NCI-H1930 (cell line): ENCODE measurements around the gene JAK1.

ENCODE experiments used
- DNase-seq, 2 experiments: peaks; one replicate each; lab custom pipeline; 2025; lab: John Stamatoyannopoulos, UW

JAK1 gene

DNA sequence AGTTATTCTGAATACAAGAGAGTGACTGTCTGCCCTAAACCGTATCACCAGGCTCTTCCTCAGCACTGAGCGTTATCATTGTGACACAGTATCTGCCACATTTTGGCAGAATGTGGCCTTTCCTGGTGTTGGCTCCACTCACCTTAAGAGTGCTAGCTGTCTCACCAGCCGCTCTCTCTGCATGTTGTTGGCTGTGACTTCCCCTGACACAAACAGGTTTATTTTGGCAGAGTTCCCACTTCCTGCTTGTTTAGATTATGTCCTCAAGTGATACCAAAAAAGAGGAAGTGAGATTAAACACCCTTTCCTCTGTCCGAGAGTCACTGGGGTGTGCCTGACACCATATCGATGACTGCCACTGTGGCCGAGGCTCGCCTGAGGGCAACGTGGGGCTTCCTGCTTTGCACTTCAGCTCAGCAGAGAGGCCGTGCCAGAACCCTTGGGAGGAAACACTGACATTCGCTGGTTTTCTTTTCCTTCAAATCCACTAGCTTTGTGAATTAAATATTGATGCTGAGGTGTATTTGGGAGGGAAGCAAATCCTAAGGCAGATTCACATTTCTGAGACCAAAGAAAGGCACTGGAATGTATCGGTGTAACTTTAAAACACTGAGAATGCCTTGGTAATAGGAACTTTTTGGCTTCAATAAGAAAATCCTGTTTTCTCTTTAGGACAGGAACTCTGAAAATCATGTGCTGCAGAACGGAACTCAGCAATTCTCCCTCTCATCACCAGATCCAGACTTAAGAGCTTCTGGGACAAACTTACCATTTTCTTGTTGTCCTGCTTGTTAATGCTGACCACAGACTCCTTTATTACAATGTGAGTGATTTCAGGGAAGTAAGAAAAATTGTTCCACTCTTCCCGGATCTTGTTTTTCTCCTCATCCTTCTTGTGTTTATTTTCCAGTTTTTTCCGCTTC lies 102.1 kb downstream of the JAK1 start:
- no peak for DNase-seq

DNA sequence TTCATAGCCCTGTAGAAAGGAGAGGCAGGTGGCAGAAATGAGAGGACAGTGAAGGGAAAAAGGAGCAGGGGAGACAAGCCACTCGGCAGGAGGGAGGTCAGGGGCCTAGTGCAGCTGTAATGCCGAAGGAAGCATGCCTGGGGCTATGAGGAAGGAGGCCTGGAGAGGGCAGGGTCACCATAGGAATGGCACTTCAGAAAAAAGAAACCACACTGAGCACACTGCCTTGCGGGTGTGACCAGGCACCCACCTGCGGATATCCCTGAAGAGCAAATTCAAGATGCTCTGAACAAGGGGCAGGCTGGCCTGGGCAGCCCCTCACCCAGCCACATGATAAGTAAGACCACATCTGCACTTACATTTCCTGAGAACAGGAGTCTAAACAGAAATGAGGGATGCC lies 104.7 kb downstream of the JAK1 start:
- no peak for DNase-seq

DNA sequence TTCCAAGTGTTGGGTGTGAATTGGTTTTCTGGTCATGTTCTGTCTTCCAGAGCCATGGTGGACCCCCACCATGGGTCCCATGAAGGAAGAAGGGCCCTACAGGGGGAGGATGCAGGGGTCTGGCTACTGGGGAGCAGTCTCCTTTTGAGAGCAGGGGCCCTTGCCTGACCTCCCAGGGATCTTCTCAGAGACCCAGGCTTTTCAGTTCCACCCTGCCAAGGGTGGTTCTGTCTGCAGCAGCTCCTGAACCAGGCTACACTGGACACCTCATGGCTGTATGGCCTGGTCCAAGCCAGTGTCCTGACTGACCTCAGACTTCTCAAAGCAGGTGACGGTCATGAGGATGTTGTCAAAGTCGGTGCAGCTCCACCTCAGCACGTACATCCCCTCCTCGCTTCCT lies 109.0 kb downstream of the JAK1 start:
- DNase-seq = no peak

DNA sequence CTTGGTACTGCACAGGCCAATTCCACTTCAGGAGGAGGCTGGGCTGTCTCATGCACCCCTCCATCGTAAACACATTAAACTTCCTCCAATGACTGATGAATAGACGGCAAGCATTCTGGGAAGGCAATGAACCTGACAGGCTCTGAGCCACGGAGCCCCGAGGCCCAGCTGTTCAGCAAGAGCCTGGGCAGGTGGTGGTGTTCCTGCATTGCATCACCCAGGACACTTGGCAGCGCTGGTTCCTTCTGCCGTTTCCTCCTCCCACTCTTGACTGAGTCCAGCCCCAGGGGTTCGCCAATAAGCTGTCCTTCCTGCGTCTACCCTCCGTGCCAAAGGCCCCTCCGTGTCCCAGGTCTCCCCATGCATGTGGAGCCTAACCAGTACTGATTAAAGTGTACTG lies 109.8 kb downstream of the JAK1 start:
- no peak for DNase-seq

DNA sequence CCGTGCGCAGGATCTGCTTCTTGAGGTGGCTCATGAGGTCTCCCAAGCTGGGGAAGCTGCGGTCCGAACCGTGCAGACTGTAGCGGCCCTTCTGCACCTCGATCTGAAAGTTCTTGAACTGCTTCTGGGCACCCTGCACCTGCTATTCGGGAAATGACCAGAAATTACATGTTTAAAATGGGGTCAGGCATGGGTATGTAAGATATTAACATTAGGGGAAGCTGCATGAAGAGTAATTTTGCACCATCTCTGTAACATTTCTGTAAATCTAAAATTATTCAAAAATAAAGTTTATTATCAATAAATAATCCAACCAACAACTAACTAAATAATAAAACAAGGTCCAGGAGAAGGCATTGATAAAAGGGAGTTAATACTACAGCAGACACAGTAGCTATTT lies 110.8 kb downstream of the JAK1 start:
- no peak for DNase-seq

DNA sequence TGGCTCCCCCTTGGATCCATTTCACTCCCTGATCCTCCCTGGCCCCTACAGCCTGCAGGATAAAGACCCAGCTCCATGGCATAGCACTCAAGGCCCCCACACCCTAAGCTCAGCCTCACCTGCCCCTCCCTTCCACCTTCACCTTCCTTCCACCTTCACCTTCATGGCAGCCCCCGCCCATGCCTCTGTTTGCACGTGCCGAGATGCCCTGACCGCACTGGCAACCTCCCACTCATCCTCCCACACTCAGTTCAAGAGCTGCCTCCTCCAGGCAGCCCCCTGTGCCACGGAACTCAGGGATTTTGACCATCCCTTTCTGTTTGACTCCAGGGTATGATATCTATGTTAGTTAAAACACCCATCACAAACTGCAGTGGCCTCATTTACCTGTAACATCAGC lies 111.7 kb downstream of the JAK1 start:
- no peak for DNase-seq

DNA sequence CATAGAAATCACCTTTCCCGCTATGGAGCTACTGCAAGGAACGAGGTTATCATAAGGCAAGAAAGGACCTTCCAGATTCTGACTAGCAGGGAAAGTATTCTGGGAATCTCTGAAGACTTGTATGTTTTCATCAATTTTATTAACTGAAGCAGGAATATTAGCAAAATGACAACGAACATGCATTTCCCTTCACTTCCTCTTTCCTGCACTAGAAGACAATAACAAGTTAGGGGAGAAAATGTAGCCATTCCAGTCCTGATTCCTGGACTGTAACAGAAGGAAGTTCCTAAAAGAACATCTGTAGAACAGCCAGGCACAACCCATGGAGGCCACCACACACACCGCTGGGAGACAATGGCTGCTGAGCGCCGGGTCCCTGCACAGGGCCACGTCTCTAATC lies 114.7 kb downstream of the JAK1 start:
- DNase-seq = no peak

DNA sequence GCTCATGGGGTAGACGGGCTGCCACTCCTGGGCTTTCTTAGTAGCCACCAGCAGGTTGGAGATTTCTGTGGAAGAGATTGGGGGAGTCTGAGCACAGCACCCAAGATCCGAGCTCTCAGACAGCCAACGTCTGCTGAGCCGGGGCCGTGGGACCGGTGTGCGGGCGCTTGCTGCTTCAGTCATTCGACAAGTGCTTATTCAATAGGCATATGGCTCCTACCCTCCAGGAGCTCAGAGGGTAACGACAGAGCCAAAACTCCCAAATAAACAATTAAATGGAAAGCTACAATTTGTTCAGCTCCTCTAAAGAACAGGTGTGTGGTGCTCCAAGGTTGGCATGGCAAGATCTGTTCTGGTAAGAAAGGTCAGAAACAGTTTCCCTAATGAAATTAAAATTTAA lies 115.5 kb downstream of the JAK1 start:
- no peak for DNase-seq

DNA sequence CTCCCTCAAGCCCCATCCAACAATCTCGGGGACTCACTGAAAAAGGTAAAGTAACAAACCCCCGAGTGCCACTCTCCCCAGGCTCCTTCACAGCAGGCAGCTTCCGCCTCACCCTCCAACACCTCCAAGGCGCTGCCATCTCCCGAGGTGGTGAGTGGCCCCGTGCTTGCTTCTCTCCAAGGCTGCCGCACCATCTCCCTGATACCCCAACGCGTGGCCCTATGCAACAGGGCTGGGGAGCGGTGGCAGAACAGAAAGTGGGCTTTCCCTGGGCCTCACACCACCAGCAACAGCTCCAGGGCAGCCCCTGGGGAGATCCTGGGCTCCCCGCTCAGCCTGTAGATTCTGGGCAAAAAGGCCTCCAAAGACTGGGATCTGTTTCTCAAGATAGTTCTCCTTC lies 116.4 kb downstream of the JAK1 start:
- DNase-seq = no peak

DNA sequence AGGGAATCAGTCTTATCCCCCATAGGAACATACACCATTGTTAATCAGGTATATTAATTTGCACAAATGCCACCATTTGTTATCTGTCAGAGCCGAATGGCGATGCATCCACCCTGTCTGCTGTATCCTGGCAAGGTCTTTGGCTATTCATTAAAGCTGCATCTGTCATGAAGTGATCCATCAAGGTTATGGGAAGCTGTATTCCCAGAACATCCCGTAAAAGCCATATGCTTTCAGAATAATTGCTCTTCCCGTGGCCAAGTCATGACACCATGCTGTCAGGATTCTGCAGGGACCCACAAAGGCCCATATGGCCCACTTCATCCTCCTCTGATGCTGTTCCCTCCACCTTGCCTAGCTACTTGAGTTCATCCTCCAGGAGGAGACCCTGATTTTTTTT lies 117.5 kb downstream of the JAK1 start:
- DNase-seq = no peak

DNA sequence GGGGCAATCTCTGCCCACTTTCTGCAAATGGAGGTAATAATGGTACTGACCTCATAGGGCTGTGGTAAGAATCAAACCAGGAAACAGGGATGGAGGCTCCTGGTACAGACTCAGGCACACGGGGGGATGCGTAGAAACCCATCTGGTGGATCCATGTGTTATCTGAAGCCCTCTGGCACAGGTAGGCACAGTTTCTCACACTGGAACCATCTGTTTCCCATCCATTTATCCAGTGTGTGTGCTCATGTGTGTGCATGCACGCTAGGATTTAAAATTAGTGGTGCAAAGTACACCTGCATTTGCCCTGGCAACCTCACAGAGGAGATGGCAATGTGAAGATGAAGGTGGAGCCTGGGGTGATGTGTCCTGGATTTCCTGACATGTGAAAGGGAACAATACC lies 118.2 kb downstream of the JAK1 start:
- DNase-seq = no peak

DNA sequence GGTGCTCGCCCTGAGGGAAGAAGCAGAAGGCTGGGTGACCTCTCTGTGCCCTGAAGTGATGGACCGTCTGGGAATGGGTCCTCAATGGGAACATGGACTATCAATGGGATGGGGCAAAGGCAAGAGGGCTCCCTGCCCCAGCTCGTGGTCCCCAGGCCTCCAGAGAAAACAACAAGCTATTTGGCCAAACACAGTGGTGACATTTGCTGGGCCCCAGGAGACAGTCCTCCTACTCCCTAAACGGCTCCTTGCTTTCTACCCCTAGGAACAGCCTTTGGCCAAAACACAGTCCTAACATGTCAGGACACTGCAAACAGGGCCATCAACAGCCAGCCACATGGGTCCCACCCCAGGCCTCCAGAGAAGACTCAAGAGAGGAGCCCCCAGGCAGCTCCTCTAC lies 118.7 kb downstream of the JAK1 start:
- DNase-seq = no peak

DNA sequence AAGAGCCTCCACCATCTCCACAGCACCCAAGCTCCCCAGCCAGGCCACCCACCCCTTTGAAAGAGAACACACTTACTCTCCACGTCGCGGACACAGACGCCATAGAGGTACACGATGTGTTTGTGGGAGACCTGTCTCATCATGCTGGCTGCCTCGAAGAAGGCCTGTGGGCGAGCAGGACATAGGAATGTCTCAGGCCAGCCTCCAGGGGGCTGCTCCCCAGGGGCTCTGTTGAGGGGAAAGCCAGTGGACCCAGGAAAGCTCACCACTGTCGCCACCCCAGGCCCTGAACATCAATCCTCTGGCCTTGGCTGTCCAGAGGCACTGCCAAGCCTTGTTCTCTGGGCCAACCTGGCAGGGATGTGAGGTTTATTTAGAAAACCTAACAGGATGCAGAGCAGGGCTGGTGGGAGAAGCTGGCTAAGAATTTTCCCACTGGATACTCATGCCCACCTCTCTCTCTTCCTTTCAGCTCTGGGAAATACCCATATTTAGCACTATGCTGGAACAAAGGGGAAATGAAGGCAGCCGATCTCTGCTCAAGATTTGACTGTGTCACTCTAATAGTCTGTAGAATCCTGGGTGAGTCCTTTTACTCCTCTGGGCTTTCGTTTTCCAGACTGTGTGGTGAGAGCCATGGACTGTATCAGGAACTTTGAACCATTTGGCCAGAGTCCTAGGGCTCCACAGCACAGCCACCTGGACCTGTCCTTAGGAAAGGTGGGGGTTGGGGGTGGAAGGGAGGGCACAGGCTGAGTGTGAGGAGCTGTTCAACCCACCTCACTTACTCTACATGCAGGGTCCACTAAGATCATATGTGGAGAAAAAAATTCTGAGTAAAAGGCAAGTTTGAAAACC lies 119.5 kb downstream of the JAK1 start:
- no peak for DNase-seq

DNA sequence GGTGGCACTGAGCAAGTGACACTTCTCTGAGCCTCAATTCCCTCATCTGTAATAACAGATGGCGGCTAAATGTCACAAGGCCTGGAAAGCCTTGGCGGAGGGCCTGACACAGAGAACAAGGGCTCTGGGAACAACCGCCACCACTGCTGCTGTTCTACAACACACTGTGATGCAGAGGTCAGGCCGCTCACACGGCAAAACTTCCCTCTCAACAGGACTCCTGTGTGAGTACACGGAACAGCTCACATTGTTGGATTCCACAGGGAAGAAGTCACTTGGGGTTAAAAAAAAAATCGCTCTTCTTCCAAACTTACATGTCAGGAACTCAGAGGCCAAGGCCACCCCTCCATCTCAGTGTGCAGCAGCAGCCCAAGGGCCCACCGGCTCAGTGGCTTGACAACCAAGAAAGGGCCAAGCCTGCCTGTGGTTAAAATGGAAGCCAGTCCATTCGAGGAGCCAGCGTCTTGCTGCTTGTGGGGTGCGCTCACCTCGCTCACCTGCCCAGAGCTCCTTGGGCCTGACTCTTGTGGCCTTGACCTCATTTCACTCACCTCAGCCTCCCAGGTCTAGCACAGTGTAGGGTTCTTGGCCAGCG lies 120.4 kb downstream of the JAK1 start:
- no peak for DNase-seq

DNA sequence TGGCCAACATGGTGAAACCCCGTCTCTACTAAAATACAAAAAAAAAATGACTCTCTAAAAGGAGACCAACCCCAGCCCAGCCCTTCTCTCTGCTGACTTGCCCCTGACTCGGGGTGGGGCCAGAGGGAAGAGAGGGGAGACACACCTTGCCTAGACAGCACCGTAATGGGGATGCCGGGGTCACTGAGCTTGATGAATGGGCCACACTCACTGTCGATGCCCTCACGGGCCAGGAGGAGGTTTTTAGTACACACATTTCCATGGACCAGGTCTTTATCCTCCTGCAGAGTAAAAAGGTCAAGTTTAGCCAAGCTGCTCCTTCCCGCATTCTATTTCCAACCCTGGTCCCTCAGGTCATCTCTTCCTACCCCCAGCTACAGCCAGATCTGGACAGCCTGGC lies 121.7 kb downstream of the JAK1 start:
- DNase-seq = no peak

DNA sequence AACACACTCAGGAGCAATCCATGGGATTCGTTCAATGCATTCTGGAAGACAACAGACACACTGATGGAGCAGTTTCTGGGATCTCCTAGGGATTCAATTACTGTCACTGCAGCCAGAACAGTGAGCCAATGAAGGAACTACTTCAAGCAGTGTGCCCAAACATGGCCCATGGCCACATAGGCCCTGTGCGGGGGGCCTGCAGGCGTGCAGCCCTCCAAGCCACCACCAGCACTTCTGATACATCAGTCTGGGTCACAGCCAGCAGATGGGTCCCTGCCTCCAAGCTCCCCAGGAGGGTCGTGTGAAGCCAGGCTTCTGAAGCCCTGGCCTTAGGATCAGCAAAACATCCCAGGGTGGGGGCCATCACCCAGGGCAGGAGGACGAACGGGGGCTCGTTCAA lies 122.2 kb downstream of the JAK1 start:
- DNase-seq = no peak

DNA sequence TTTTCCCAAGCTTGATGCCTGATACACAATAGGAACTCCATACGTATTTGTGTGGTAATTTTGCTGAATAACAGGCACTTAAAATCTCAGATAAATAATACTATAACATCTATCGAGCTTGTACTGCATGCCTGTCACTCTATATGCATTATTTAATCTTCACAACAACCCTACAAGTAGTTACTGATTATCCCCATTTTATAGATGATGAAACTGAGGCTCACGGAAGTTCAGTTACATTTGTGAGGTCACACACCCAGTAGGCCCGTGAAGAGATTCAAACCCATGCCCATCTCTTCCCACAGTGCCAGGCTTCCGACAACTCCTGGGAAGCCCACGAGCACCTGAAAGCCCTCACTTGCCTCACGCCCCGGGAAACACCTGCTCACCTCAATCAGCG lies 122.7 kb downstream of the JAK1 start:
- DNase-seq = no peak

DNA sequence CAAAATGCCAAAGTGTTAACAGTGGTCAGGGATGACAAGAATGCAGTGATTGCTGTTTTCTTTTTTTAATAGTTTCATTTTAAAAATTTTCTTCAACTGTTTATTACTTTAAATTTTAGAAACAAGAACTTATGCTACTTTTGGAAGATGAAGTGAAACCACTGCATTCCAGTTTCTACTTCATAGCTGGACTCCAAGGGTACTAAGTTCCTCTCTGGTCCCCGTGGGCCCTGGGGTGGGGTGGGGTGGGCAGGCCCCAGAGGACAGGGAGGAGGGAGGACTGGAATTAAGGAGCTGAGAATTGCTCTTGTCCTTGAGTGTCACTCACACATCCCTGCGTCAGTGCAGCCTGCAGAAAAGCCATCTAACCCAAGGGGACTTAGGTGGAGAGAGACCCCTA lies 124.1 kb downstream of the JAK1 start:
- no peak for DNase-seq

DNA sequence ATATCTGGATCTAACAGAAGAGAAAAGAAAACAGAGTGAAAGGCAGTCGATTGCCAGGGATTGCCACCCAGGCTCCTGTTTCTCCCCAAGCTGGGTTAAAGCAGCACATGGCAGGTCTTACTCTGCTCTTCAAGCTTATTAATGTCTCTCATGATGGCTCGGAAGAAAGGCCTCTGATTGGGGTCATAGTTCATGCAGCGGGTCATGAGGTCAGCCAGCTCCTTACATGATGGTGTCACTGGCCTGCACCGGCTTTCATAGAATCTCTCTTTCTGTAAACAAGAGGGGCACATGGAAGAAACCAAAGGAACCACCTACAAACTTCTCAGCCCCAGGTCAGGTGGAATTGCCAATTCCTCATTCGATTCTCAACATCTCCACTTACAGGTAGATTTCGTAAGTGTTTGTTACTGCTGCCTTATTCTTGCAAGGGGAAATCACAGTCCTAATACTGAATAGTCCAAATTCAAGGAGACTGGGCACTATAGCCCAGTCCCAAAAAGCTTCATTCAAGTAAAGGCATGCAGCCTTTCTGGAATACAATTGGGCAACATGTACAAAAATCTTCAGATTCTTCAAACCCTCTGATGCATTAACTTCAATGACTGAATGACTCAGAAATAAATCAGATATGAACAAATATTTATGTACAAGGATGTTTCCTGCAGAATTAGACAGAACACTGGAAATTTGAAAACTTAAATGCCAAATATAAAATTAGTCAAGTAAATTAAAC lies 124.9 kb downstream of the JAK1 start:
- no peak for DNase-seq

DNA sequence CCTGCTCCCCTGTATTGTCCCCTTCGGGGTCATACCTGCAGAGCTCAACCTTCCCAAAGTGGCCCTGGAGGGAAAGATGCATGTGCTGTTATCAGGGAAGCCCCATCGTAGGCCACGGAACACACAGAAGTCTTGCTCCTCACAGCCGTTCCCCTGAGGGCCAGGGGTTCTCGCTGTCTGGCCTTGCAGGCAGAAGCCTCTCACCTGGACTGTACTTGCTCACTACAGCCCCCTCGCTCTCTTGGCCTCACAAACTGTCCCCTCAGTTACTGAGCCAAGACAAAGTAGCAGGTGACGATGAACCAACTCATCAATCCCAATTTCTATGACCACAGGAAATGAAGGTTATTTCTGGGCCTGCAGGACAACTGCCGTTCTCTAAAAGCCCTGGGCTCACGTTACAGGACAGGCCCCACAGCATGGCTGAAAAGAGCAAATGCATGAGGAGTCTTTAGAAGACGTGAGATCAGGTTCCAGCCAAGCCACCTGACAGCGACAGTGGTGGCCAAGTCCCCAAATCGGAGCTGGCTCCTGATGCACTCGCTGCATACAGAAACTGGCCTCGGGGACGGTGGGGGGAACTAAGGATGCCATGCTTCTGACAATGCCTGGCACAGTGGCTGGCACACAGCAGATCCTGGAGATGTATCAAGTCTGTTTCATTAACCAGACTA lies 126.5 kb downstream of the JAK1 start:
- DNase-seq = no peak

DNA sequence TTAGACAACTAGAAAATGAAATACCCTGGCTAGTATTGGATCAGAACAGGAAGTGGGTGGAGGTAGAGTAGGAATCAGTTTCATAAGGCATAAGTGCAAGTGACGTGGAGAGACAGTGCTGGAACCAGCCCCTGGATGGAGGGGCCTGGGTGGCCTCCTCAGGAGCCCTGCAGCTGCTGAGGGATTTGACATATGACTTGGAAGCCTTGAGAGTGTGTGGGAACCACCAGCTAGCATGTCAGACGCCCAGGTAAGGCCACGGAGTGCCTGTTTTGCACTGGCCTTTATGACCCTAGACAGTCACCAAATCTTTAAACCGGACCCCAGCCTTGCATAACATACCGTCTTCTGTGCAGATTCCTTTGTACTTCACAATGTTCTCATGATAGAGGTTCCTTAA lies 127.1 kb downstream of the JAK1 start:
- no peak for DNase-seq

DNA sequence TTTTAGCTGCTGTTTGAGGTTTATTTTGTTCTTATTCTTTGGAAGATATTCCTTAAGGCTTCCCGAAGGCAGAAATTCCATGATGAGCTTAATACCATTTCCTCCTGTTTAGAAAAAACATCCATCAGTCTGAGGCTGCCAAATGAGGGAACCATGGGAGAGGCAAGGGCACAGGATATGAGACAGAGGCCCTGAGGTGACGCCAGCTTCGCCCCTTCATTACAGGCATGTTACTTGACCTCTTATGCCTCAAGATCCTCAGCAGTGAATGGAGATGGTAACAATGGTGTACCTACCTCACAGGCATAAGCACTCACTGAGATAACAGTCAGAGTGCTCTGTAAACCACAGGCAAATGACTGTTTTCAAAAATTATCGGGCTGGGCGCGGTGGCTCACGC lies 127.9 kb downstream of the JAK1 start:
- DNase-seq = no peak
